ENCODE results near the gene SND1.

SND1 gene

GRCh38 chr7:127905491-127906330 lies 253.7 kb downstream of the SND1 start:
- TF ChIP-seq, protein P1, sequence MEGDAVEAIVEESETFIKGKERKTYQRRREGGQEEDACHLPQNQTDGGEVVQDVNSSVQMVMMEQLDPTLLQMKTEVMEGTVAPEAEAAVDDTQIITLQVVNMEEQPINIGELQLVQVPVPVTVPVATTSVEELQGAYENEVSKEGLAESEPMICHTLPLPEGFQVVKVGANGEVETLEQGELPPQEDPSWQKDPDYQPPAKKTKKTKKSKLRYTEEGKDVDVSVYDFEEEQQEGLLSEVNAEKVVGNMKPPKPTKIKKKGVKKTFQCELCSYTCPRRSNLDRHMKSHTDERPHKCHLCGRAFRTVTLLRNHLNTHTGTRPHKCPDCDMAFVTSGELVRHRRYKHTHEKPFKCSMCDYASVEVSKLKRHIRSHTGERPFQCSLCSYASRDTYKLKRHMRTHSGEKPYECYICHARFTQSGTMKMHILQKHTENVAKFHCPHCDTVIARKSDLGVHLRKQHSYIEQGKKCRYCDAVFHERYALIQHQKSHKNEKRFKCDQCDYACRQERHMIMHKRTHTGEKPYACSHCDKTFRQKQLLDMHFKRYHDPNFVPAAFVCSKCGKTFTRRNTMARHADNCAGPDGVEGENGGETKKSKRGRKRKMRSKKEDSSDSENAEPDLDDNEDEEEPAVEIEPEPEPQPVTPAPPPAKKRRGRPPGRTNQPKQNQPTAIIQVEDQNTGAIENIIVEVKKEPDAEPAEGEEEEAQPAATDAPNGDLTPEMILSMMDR (IDR thresholded peaks at IDR 0.05; ENCODE audit: low read depth, low read length), result no peak
- no peak overlapping the region for H3K4me3 ChIP-seq (ENCODE audit: low read depth, low read length)

DNA sequence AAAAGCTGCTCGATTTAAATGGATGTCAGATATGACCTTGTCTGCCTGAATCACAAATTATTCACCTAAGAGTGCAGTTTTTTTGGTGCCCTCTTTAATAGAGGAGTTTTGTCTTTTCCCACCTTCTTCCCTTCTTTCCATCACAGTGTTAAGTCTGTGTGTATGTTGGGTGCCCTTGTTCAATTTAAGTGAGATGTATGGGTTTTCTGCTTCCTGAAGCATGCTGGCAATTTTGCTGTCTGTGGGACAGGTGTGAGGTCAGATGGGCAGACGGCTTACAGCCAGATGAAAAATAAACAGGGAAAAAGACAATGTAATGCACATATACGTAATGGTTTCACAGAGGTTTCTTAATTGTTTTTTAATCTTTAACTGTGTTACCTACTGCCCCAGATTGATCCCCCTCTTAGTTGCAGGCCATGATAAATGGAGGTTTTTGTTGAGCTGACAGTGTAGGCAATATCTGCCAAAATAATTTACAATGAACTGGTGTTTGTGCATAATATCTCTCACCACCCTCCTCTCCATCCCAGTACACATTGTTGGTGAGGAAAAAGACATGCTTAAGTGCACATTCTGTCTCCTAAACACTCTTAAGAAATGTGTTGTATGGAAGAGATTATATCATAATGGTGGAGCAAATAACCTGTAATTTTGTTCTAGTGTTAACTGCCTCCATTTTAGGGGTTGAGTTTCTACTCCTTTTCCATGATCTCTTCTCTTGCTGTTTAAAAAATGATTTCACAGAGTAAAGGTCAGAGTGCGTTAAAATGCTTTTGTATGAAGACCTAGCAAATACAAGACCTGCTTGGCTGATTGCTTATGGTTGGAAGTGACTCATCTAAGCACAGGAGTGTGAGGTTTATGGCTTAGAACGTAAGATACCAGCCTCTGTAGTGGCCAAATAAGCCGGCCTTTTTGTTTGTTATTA lies 255.4 kb downstream of the SND1 start:
- H3K4me3 ChIP-seq (ENCODE audit: low read depth, low read length), result no peak overlapping the region
- TF ChIP-seq, protein P1 (IDR thresholded peaks at IDR 0.05; ENCODE audit: low read depth, low read length), result no peak

GRCh38 chr7:127908430-127909258 lies 256.6 kb downstream of the SND1 start:
- TF ChIP-seq, protein P1 (IDR thresholded peaks at IDR 0.05; ENCODE audit: low read depth, low read length), result no peak

GRCh38 chr7:127909424-127910152 lies 257.6 kb downstream of the SND1 start:
- TF ChIP-seq, protein P1 (IDR thresholded peaks at IDR 0.05; ENCODE audit: low read depth, low read length), result no peak
- H3K4me3 ChIP-seq (ENCODE audit: low read depth, low read length), result no peak overlapping the region

More at GRCh38 chr7:127908430-127909258, 256.6 kb downstream of the SND1 start:
- H3K4me3 ChIP-seq (ENCODE audit: low read depth, low read length), result no peak overlapping the region

GRCh38 chr7:127910670-127911069 lies 258.7 kb downstream of the SND1 start:
- TF ChIP-seq, protein P1 (IDR thresholded peaks at IDR 0.05; ENCODE audit: low read depth, low read length), result no peak
- no peak overlapping the region for H3K4me3 ChIP-seq (ENCODE audit: low read depth, low read length)

DNA sequence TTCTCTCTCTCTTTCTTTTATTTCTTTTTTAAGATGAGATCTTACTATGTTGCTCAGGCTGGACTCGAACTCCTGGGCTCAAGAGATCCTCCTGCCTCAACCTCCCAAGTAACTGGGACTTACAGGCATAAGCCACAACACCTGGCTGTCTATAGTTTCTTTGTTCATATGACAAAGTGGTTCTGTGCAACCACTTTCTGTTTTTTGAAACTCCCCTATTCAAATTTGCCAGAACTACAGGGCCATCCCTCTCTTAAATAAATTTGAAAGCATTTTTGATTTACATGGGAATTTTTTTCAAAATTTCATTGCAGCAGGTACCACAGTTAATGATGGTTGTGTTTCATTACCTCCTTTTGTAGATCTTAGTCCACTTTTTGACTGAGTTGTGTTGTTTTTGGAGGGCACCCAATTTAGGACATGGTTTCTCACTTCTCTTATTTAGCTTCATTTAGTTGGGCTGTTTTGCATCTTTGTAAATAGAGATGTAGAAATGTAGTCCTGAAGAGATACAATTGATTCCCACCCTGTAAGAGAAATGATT lies 260.0 kb downstream of the SND1 start:
- H3K4me3 ChIP-seq (ENCODE audit: low read depth, low read length), result no peak overlapping the region
- TF ChIP-seq, protein P1 (IDR thresholded peaks at IDR 0.05; ENCODE audit: low read depth, low read length), result no peak
